Transverse colon (tissue), 4 donors: ENCODE data around the gene ZDHHC21.

Experiments used
- POLR2AphosphoS5 ChIP-seq, 3 donors: sonication (generic); formaldehyde crosslinking; IDR thresholded peaks; one replicate each; pipeline ENCODE4 v1.6.1; 2016; ENCODE audit warnings: antibody characterized with exemption in 3 of 3
- TF ChIP-seq, protein P1 (sequence below), 5 experiments: fragments of 200-600 bp in 3 of 5; fragments of 450-650 bp in 2 of 5; sonication (generic) in 3 of 5; IDR thresholded peaks; 1 replicate in 2 of 5; 2 replicates in 3 of 5; pipeline ENCODE4 v1.5.1; 2016 to 2017; ENCODE audit warnings: antibody characterized with exemption in 5 of 5, inconsistent platforms in 3 of 5, mild to moderate bottlenecking in 2 of 5, moderate library complexity in 1 of 5

DNA sequence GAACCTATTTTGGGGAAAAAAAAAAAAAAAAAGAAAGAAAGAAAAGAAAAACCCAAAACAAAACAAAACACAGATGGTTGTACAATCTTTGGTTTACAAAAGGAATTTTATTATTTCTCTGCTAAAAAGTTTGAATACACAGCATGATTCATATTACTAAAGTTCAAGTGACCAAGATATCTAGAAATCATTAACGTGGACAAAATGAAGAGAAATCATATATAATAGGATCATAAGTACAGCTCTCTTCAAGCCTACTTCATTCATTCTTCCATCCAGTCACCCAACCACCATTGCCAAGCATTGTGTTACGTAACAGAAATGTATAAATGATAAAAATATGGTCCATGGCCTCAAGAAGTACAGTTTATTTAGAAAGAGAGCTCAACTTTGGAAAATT lies 52.9 kb downstream of the ZDHHC21 start:
- TF ChIP-seq POLR2AphosphoS5 (IDR thresholded peaks at IDR 0.05), result no peak
- TF ChIP-seq, protein P1, sequence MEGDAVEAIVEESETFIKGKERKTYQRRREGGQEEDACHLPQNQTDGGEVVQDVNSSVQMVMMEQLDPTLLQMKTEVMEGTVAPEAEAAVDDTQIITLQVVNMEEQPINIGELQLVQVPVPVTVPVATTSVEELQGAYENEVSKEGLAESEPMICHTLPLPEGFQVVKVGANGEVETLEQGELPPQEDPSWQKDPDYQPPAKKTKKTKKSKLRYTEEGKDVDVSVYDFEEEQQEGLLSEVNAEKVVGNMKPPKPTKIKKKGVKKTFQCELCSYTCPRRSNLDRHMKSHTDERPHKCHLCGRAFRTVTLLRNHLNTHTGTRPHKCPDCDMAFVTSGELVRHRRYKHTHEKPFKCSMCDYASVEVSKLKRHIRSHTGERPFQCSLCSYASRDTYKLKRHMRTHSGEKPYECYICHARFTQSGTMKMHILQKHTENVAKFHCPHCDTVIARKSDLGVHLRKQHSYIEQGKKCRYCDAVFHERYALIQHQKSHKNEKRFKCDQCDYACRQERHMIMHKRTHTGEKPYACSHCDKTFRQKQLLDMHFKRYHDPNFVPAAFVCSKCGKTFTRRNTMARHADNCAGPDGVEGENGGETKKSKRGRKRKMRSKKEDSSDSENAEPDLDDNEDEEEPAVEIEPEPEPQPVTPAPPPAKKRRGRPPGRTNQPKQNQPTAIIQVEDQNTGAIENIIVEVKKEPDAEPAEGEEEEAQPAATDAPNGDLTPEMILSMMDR (IDR thresholded peaks at IDR 0.05), result no peak
